ENCODE results near the gene KIRREL3. TPM values are rescaled to one million over a fixed set of nuclear protein-coding genes. Genes with fewer than 3 reads are reported as not detected.

The KIRREL3 gene
- total and polyA plus RNA-seq, 2 of the 8 experiments (the other 6 are each of a cell fraction or from before 2014, with no cell fraction given) = 0.29 to 0.32 TPM

DNA sequence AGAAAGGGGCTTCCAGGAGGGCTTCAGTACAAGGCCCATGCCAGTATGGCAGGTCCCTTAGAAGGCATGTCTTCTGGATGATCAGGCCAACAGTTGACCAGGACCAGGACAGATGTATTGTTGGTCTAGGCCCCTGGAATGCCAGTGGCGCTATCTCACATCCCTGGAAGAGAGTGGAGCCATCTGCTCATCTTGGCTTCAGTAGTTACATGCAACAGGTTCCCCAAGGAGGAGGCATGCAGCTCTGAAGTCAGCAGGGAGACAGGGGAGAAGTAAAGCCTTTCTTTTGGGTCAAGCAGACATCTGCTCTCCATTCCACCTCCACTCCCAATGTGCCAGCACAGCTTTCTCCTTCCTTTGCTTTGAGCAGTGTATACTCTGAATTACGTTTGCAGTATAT lies 244.1 kb downstream of the KIRREL3 start (continued):
- TF ChIP-seq CHD1 (IDR thresholded peaks at IDR 0.05; ENCODE audit: low read depth, low read length) (no peak), CHD2 (IDR thresholded peaks at IDR 0.05; ENCODE audit: low read length) (no peak), SUZ12 (IDR thresholded peaks at IDR 0.05; ENCODE audit: low read length) (no peak)

All from H1 (cell line).